GM18861 (cell line): Measurements from ENCODE around the gene CFAP20DC.
"Not testable (repeated sequence)": the region's sequence is repeated elsewhere in the genome, so short reads cannot be mapped to it uniquely, and the experiment has no call there.

ENCODE experiments used
- ATAC-seq: cut with Tn5 transposase; IDR thresholded peaks from one replicate; pipeline ENCODE4 v1.9.1; 2021; ENCODE audit not compliant: unreplicated experiment

Gene CFAP20DC

GRCh38 chr3:59023612-59024011 lies 26.2 kb downstream of the CFAP20DC start:
- ATAC-seq: no peak

GRCh38 chr3:59017617-59017984 lies 32.2 kb downstream of the CFAP20DC start:
- no peak for ATAC-seq

DNA sequence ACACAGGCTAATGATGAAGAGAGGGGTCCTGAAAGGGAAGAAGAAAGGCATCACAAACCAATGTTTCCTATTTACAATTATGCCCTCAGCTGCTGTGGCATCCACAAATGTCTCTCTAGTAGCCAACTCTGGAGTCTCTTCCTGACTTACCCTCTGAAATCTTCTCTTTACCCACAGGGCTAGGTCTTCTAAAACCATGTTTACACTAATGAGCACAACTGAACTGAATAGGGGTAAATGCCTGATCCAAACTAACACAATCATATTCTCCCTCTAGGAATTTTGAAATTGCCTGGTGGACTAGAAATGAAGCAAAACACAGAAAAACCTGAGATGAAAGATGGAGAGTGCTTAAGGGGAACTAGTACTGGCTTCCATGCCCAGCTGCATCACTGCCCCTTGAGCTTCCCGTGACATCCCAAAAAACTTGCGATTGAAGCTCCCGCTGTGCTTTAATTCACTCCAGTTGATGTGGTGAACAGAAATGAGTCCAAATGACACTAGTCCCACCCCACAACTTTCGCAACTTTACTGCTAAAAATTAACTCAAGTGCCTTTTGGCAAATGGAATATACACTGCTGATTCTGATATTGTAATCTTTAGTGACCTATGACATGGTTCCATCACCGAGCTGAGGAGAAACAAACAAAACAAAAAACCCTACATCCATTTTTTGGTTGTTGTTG lies 32.8 kb downstream of the CFAP20DC start:
- ATAC-seq: no peak

DNA sequence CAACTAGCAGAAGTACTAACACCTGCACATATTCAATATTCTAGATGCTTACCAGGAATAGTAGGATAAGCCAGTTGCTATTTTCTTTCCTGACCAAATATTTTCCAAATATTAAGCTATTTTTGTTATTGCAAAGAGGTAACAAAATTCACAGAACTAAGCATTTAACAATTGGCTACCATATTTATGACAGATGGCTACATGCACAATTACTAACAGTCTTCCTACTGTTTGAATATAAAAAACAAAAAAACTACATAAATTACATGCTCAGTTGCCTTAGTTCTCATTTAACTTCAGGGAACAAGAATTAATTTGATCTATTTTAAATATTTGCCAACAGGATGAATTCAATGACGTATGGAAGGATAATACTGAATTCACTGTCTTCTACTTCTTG lies 36.2 kb downstream of the CFAP20DC start:
- no peak for ATAC-seq

DNA sequence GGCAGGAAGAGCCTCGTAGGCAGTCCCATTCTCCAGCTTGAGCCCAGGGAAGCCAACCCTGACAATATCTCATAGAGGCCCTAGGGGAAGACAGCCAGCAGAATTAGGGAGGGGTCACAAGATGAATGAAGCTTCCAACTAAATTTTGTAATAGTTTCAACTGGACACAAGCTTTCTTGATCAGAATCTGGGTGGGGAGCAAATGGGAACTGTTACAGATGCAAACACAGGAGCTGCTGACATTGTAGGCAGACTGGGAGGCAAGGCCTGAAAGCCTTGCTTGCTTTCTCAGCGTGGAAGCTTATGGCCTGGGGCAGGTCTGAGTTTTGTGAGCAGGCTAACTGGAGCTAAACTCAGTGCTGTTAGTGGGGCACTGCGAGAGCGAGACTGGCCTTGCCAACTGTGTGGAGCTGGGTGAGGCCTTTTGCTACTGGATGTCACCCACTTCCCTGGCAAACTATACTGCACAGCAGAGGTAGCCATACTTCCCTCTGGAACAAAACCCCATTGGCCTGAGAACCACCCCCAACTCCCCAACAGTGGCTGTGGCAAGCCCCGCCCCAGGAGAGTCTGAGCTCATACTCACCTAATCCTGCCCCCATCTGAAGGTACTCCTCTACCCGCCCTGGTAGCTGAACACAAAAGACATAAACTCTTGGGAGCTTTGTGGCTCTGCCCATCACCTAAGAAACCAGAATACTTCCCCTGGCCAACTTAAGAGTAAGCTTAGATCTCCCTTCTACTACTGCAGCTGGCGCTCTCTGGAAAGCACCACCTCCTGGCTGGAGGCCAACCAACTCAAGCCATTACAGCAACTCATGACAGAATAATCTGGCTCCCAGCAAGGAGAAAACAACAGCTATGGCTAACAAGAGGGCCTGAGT lies 42.9 kb downstream of the CFAP20DC start:
- no peak for ATAC-seq

- ATAC-seq: no peak
These were observed 48.1 kb downstream of the CFAP20DC start for GRCh38 chr3:59001675-59002074.

- no peak for ATAC-seq
These were observed 50.1 kb downstream of the CFAP20DC start for GRCh38 chr3:58999774-59000160.

DNA sequence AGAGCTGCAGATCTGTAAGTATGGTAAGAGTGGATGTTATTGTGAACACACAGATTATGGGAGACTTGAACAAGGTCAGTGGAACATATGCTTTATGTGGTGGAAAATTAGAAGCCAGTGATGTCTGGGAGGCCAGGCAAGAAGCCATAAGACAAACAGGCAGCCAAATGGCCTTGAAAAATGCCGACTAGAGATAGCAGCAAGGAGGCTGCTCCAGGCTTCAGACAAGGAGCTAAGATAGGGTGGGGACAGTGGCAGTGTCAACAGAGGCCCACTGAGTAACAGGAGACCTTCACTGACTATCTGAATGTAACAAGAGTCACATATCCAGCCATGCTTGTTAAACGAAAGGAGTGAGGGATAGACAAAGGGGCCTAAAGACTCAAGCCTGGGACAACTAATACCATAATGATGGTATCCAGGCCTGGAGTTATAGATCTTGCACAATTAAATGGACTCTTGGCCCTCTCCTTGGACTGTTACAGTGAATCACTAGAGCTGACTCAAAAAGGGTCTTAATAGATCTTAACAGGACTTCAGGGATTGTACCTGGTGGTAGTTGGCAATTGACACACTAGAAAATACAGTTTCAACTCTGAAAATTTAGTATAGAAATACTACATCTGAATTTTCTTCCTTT lies 50.6 kb downstream of the CFAP20DC start:
- no peak for ATAC-seq

DNA sequence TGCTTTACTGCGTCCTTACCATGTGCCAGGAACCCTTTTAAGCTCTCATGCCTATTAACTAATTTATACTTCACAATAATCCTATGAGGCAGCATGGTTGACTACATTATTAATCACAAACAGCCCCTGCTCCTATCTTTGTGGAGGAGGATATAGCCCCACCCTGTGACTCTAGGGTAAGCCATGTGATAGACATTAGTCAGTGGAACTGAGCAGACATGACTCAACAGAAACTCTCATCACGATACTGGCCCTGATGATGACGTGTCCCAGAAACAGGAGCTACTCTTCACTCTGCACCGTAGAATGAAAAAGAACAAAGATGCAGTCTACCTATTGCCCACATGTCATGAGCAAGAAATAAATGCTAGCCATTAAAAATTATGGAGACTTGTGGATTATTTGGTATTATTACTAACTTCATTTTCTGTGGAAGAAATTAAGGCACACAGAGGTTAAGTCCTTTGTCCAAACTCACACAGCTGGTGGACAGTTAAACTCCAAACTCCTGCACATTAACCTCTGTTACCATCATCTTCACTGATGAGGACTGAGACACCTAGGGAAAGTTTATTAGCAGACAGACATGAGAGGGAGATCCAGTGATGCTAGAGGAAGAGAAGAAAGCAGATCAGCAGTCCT lies 51.2 kb downstream of the CFAP20DC start:
- ATAC-seq: no peak

DNA sequence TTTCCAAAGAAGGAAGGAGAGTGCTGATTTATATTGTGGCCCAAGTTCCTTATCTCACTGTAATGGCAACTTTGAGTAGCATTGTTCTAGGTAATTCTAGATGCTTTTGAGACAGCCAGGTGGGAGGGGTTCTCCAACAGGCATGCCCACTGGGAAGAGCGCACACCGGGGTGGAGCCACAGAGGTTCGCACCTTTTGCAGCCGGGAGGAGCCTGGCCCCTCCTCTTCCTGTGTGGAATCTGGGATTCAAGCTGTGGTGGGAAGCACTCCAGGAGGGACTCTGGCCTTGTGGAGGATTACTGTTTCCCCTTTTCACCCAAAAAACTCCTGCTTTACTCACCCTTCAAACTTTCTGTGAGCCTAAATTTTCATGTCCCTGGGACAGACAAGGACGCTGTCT lies 53.1 kb downstream of the CFAP20DC start:
- no peak for ATAC-seq

- no peak for ATAC-seq
These were observed 55.0 kb downstream of the CFAP20DC start for GRCh38 chr3:58994746-58995330.

- no peak for ATAC-seq
These were observed 56.3 kb downstream of the CFAP20DC start for GRCh38 chr3:58993547-58993946.

- no peak for ATAC-seq
These were observed 58.2 kb downstream of the CFAP20DC start for GRCh38 chr3:58991623-58992022.

GRCh38 chr3:58991026-58991425 lies 58.8 kb downstream of the CFAP20DC start:
- ATAC-seq: no peak

DNA sequence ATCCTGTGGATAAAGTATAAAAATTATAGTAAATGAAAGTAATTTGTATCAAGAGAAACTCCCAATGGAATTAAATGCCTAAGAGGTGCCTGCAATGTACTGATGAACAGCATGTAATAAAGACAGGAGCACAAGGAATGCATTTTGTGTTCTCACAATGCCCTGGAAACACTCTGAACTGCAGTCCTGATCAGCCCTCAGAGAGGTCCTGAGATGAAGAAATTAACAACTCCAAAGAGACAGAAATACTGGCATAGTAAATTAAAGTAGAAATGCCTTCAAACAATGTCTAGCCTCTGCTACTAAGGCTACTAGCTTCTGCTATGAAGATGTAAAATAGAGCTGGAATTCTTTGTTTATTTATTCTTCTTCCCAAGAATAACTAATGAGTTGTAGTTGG lies 59.9 kb downstream of the CFAP20DC start:
- no peak for ATAC-seq

DNA sequence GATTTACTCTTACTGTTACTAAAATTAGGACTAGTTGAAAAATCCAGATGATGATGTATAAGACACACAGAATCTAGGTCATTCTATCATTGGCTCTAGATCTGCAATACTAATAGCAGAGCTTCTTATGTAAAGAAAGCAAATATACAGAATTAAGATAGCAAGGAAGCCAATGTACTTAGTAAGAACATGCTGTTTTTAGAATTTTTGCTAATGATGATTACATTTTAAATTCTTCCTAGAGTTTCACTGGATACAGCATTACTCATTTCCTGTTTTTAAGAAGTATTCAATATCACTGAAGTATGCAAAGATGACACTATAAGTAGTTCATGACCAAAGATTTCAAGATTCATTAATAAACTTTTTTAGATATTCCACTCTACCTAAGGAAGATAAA lies 60.7 kb downstream of the CFAP20DC start:
- no peak for ATAC-seq

GRCh38 chr3:58988041-58988440 lies 61.8 kb downstream of the CFAP20DC start:
- no peak for ATAC-seq

GRCh38 chr3:58986654-58987053 lies 63.2 kb downstream of the CFAP20DC start:
- no peak for ATAC-seq

- ATAC-seq: no peak
These were observed 70.0 kb downstream of the CFAP20DC start for GRCh38 chr3:58979840-58980239.

DNA sequence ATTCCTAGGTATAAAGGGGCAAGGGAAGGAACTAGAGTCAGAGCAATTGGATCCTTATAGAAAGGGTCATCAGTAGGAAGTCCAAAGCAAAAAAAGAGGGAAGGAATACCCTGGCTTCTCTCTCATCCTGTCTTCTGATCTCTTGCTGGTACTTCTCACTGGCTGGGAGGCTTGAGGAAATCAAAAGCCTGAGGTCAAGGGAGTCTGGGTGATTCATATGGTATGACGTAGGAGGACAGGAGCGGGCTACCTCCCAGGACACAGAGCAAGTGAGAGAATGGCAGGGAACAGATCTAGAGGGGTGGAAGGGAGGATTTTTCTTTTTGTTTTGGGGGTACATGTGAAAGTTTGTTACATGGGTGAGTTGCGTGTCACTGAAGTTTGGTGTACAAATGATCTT lies 76.0 kb downstream of the CFAP20DC start:
- ATAC-seq: no peak

DNA sequence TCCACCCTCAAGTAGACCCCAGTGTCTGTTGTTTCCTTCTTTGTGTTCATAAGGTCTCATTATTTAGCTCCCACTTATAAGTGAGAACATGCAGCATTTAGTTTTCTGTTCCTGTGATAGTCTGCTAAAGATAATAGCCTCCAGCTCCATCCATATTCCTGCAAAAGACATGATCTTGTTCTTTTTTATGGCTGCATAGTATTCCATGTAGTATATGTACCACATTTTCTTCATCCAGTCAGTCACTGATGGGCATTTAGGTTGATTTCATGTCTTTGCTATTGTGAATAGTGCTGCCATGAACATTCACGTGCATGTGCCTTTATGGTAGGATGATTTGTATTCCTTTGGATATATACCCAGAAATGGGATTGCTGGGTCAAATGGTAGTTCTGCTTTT lies 82.0 kb downstream of the CFAP20DC start:
- not testable (repeated sequence) for ATAC-seq
